ENCODE measurements around the gene APOBEC4. TPM values are rescaled to one million over a fixed set of nuclear protein-coding genes. Genes with fewer than 3 reads are reported as not detected.
"Not testable (repeated sequence)": the region's sequence is repeated elsewhere in the genome, so short reads cannot be mapped to it uniquely, and the experiment has no call there.

The APOBEC4 gene
- total and polyA plus RNA-seq, 5 donors from 2014 or later, result not detected

- Mint-ChIP-seq H3K9me3 (peaks cover 0 to 1% (median 0%) of the 10 kb centered on the region in 7 donors), H3K4me3 (peak overlapping the region in 3 of 4 donors; percentile 43 to 100 (median 61)), H3K36me3 (peaks cover 30% of the 10 kb centered on the region), H3K27ac (peak overlapping the region in 2 of 3 donors; percentile 74 to 83), H3K4me1 (peaks cover 29 to 80% (median 39%) of the 10 kb centered on the region in 4 donors), H3K27me3 (peaks cover 2% of the 10 kb centered on the region)
- no peaks in the 10 kb centered on the region for H3K27me3 ChIP-seq (ENCODE audit: control insufficient read depth, insufficient read depth, low read length)
- DNase-seq, result no peak
- H3K9me3 ChIP-seq (ENCODE audit: control insufficient read depth in 2 of 2, low read length in 2 of 2), result no peaks in the 10 kb centered on the region
- no peak overlapping the region for H3K27ac ChIP-seq (ENCODE audit: insufficient read depth, low read length, poor library complexity, severe bottlenecking)
- peaks cover 62% of the 10 kb centered on the region for H3K4me1 ChIP-seq (ENCODE audit: control insufficient read depth, insufficient read depth, low read length, poor library complexity, severe bottlenecking)
- no peak for ATAC-seq (ENCODE audit: low read depth in 2 of 2)
- peak overlapping the region; percentile 91 for H3K4me3 ChIP-seq (ENCODE audit: low read depth, low read length)
- peaks cover 40% of the 10 kb centered on the region for H3K36me3 ChIP-seq (ENCODE audit: control insufficient read depth, insufficient read depth, low read length)
These were observed 21.0 kb downstream of the APOBEC4 start for GRCh38 chr1:183632114-183632513.

GRCh38 chr1:183630748-183631147, 22.4 kb downstream of the APOBEC4 start:
- H3K4me1 ChIP-seq (ENCODE audit: control insufficient read depth, insufficient read depth, low read length, poor library complexity, severe bottlenecking), result peaks cover 61% of the 10 kb centered on the region
- H3K9me3 ChIP-seq (ENCODE audit: control insufficient read depth in 2 of 2, low read length in 2 of 2), result no peaks in the 10 kb centered on the region
- no peaks in the 10 kb centered on the region for H3K27me3 ChIP-seq (ENCODE audit: control insufficient read depth, insufficient read depth, low read length)
- H3K36me3 Mint-ChIP-seq, result peaks cover 30% of the 10 kb centered on the region
- ATAC-seq (ENCODE audit: low read depth in 2 of 2) (no peak), DNase-seq (no peak)
- H3K4me3 ChIP-seq (ENCODE audit: low read depth, low read length), result peak overlapping the region; percentile 53
- peak overlapping the region; percentile 27 to 95 (median 61) for H3K4me3 Mint-ChIP-seq
- H3K36me3 ChIP-seq (ENCODE audit: control insufficient read depth, insufficient read depth, low read length), result peaks cover 48% of the 10 kb centered on the region
- H3K27me3 Mint-ChIP-seq, result no peaks in the 10 kb centered on the region
- no peak overlapping the region for H3K27ac ChIP-seq (ENCODE audit: insufficient read depth, low read length, poor library complexity, severe bottlenecking)
- peak overlapping the region; percentile 34 to 85 (median 55) for H3K27ac Mint-ChIP-seq
- peaks cover 36 to 68% (median 43%) of the 10 kb centered on the region in 4 donors for H3K4me1 Mint-ChIP-seq
- H3K9me3 Mint-ChIP-seq, result peaks cover 0 to 1% (median 0%) of the 10 kb centered on the region in 7 donors

GRCh38 chr1:183628537-183628936, 24.6 kb downstream of the APOBEC4 start:
- Mint-ChIP-seq H3K9me3 (no peaks in the 10 kb centered on the region), H3K27ac (peak overlapping the region; percentile 20 to 80 (median 65)), H3K27me3 (no peaks in the 10 kb centered on the region), H3K36me3 (peaks cover 41% of the 10 kb centered on the region), H3K4me1 (peaks cover 35 to 59% (median 44%) of the 10 kb centered on the region in 4 donors), H3K4me3 (peak overlapping the region in 3 of 4 donors; percentile 6 to 40 (median 10))
- DNase-seq (no peak), ATAC-seq (ENCODE audit: low read depth in 2 of 2) (no peak)
- H3K4me3 ChIP-seq (ENCODE audit: low read depth, low read length), result no peak overlapping the region
- H3K27ac ChIP-seq (ENCODE audit: insufficient read depth, low read length, poor library complexity, severe bottlenecking), result no peak overlapping the region
- peaks cover 45% of the 10 kb centered on the region for H3K4me1 ChIP-seq (ENCODE audit: control insufficient read depth, insufficient read depth, low read length, poor library complexity, severe bottlenecking)
- peaks cover 57% of the 10 kb centered on the region for H3K36me3 ChIP-seq (ENCODE audit: control insufficient read depth, insufficient read depth, low read length)
- H3K9me3 ChIP-seq (ENCODE audit: control insufficient read depth in 2 of 2, low read length in 2 of 2), result no peaks in the 10 kb centered on the region
- no peaks in the 10 kb centered on the region for H3K27me3 ChIP-seq (ENCODE audit: control insufficient read depth, insufficient read depth, low read length)

- not testable (repeated sequence) for H3K9me3 Mint-ChIP-seq; H3K27me3 Mint-ChIP-seq; H3K4me3 Mint-ChIP-seq; DNase-seq; H3K27me3 ChIP-seq (ENCODE audit: control insufficient read depth, insufficient read depth, low read length); ATAC-seq (ENCODE audit: low read depth in 2 of 2); H3K4me3 ChIP-seq (ENCODE audit: low read depth, low read length); H3K9me3 ChIP-seq (ENCODE audit: control insufficient read depth in 2 of 2, low read length in 2 of 2)
- Histone ChIP-seq H3K36me3 (ENCODE audit: control insufficient read depth, insufficient read depth, low read length) (peaks cover 54% of the 10 kb centered on the region), H3K4me1 (ENCODE audit: control insufficient read depth, insufficient read depth, low read length, poor library complexity, severe bottlenecking) (peaks cover 22% of the 10 kb centered on the region), H3K27ac (ENCODE audit: insufficient read depth, low read length, poor library complexity, severe bottlenecking) (peak overlapping the region; percentile 14)
- Mint-ChIP-seq H3K27ac (peak overlapping the region in 2 of 3 donors; percentile 3 to 66), H3K36me3 (peaks cover 47% of the 10 kb centered on the region), H3K4me1 (peaks cover 31 to 41% (median 38%) of the 10 kb centered on the region in 4 donors)
These were observed 26.9 kb downstream of the APOBEC4 start for GRCh38 chr1:183626236-183626635.

GRCh38 chr1:183622884-183623785, 30.0 kb downstream of the APOBEC4 start:
- DNase-seq, result peak; percentile 19 to 77 (median 51)
- Mint-ChIP-seq H3K27me3 (no peaks in the 10 kb centered on the region), H3K36me3 (peaks cover 21% of the 10 kb centered on the region), H3K4me1 (peaks cover 5 to 22% (median 16%) of the 10 kb centered on the region in 4 donors), H3K27ac (peak overlapping the region in 1 of 3 donors; percentile 42), H3K4me3 (no peak overlapping the region), H3K9me3 (no peaks in the 10 kb centered on the region)
- H3K9me3 ChIP-seq (ENCODE audit: control insufficient read depth in 2 of 2, low read length in 2 of 2), result no peaks in the 10 kb centered on the region
- H3K4me1 ChIP-seq (ENCODE audit: control insufficient read depth, insufficient read depth, low read length, poor library complexity, severe bottlenecking), result peaks cover 7% of the 10 kb centered on the region
- no peaks in the 10 kb centered on the region for H3K27me3 ChIP-seq (ENCODE audit: control insufficient read depth, insufficient read depth, low read length)
- H3K27ac ChIP-seq (ENCODE audit: insufficient read depth, low read length, poor library complexity, severe bottlenecking), result peak overlapping the region; percentile 9
- H3K36me3 ChIP-seq (ENCODE audit: control insufficient read depth, insufficient read depth, low read length), result peaks cover 25% of the 10 kb centered on the region
- no peak overlapping the region for H3K4me3 ChIP-seq (ENCODE audit: low read depth, low read length)
- peak; percentile 79 to 91 for ATAC-seq (ENCODE audit: low read depth in 2 of 2)

GRCh38 chr1:183622013-183622412, 31.1 kb downstream of the APOBEC4 start:
- H3K27me3 ChIP-seq (ENCODE audit: control insufficient read depth, insufficient read depth, low read length), result no peaks in the 10 kb centered on the region
- H3K36me3 Mint-ChIP-seq, result peaks cover 20% of the 10 kb centered on the region
- H3K36me3 ChIP-seq (ENCODE audit: control insufficient read depth, insufficient read depth, low read length), result peaks cover 17% of the 10 kb centered on the region
- ATAC-seq (ENCODE audit: low read depth in 2 of 2), result no peak
- no peaks in the 10 kb centered on the region for H3K9me3 ChIP-seq (ENCODE audit: control insufficient read depth in 2 of 2, low read length in 2 of 2)
- H3K27ac Mint-ChIP-seq, result peak overlapping the region in 1 of 3 donors; percentile 26
- DNase-seq, result no peak
- H3K4me3 Mint-ChIP-seq, result no peak overlapping the region
- H3K27me3 Mint-ChIP-seq, result peaks cover 3% of the 10 kb centered on the region
- H3K4me1 Mint-ChIP-seq, result peaks cover 4 to 21% (median 13%) of the 10 kb centered on the region in 4 donors
- no peak overlapping the region for H3K27ac ChIP-seq (ENCODE audit: insufficient read depth, low read length, poor library complexity, severe bottlenecking)
- peaks cover 2% of the 10 kb centered on the region for H3K4me1 ChIP-seq (ENCODE audit: control insufficient read depth, insufficient read depth, low read length, poor library complexity, severe bottlenecking)
- H3K4me3 ChIP-seq (ENCODE audit: low read depth, low read length), result no peak overlapping the region
- H3K9me3 Mint-ChIP-seq, result no peaks in the 10 kb centered on the region

GRCh38 chr1:183620311-183620710, 32.8 kb downstream of the APOBEC4 start:
- no peak overlapping the region for H3K27ac Mint-ChIP-seq
- H3K36me3 Mint-ChIP-seq, result peaks cover 19% of the 10 kb centered on the region
- Histone ChIP-seq H3K27ac (ENCODE audit: insufficient read depth, low read length, poor library complexity, severe bottlenecking) (no peak overlapping the region), H3K4me3 (ENCODE audit: low read depth, low read length) (no peak overlapping the region), H3K27me3 (ENCODE audit: control insufficient read depth, insufficient read depth, low read length) (no peaks in the 10 kb centered on the region), H3K9me3 (ENCODE audit: control insufficient read depth in 2 of 2, low read length in 2 of 2) (no peaks in the 10 kb centered on the region), H3K4me1 (ENCODE audit: control insufficient read depth, insufficient read depth, low read length, poor library complexity, severe bottlenecking) (no peaks in the 10 kb centered on the region), H3K36me3 (ENCODE audit: control insufficient read depth, insufficient read depth, low read length) (peaks cover 6% of the 10 kb centered on the region)
- H3K4me3 Mint-ChIP-seq, result no peak overlapping the region
- DNase-seq (no peak), ATAC-seq (ENCODE audit: low read depth in 2 of 2) (no peak)
- H3K27me3 Mint-ChIP-seq, result peaks cover 4% of the 10 kb centered on the region
- H3K4me1 Mint-ChIP-seq, result peaks cover 0 to 17% (median 6%) of the 10 kb centered on the region in 4 donors
- no peaks in the 10 kb centered on the region for H3K9me3 Mint-ChIP-seq
